ENCODE measurements around the gene SPACA1.
"Not testable (repeated sequence)": the region's sequence is repeated elsewhere in the genome, so short reads cannot be mapped to it uniquely, and the experiment has no call there.

SPACA1 gene, protein sequence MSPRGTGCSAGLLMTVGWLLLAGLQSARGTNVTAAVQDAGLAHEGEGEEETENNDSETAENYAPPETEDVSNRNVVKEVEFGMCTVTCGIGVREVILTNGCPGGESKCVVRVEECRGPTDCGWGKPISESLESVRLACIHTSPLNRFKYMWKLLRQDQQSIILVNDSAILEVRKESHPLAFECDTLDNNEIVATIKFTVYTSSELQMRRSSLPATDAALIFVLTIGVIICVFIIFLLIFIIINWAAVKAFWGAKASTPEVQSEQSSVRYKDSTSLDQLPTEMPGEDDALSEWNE

DNA sequence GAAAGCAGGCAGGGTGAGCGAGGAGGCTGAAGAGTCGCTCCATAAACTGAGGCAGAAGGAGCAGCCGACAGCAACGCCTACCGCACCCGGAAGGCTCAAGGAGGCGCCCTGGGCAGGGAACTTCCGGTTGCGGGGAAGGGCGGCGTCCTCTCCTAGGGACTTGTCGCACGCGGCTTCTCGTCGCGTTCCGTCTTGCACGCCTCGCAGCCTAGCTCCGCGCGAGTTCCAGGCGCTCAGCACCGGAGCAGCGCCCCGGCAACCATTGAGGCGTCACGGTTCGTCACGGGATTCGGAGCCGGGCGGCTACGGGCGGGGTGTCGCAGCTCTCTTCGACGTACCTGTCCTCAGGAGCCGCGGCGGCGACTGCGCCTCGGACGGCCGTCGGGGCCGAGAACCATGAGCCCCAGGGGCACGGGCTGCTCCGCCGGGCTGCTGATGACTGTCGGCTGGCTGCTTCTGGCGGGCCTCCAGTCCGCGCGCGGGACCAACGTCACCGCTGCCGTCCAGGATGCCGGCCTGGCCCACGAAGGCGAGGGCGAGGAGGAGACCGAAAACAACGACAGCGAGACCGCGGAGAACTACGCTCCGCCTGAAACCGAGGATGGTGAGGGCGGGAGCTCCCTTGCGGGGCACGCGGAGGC, at the start of gene SPACA1:
Gene SPACA1, plus strand, starts transcription at position 332 of the 641 bp plus-strand sequence. Its CDS starts 65 bp downstream, at position 397.
- no peak for DNase-seq

DNA sequence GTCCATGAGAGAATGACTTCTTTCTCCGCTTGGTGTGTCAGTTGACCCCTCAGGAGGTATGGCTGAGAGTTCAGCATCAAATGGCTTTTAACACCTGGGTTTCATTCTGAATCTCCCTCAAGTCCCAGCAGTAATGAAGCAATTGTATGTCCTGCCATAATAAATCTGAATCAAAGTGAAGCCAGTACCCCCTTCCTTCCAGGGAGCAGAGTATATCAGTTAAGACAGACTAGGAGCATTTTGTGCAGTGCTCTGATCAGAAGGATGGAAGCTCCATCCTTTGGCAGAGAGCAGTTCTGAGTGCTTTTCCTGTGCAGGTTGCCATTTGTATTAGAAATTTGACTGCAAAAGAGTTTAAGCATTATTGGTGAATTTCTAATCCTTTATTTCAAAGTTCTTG, 46.9 kb upstream of the SPACA1 start:
- no peak for DNase-seq

DNA sequence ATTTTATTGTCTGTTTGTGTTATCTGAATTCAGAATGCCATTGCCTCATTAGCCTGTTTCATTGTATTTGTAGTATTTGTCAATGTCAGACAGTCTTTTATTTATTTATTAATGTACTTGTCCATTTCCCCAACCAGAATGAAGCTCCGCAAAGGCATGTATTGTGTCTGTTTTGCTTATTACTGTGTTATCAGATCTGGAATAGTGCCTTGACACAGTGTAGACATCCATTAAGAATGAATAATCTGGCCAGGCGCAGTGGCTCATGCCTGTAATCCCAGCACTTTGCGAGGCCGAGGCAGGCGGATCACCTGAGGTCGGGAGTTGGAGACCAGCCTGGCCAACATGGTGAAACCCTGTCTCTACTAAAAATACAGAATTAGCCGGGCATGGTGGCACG, 46.4 kb upstream of the SPACA1 start:
- not testable (repeated sequence) for DNase-seq

DNA sequence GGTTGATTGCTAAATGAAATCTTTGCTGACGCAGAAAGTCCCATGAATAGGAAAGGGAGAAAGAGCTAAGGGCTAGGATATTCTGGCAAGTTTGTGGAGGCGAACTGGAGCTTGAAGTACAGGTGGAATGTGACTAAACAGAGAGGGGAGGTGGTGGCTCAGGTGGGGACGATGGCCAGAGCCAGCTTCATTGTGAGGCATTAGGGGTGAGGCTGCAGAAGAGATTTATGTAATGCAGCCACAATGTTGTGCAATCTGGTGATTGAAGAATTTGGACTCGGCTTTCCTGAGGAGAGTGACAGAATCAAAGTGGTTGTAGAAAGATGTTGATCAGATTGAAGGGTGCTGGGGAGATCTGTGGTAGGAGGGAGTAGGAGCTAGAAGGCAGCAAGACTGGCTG, 42.9 kb upstream of the SPACA1 start:
- no peak for DNase-seq

DNA sequence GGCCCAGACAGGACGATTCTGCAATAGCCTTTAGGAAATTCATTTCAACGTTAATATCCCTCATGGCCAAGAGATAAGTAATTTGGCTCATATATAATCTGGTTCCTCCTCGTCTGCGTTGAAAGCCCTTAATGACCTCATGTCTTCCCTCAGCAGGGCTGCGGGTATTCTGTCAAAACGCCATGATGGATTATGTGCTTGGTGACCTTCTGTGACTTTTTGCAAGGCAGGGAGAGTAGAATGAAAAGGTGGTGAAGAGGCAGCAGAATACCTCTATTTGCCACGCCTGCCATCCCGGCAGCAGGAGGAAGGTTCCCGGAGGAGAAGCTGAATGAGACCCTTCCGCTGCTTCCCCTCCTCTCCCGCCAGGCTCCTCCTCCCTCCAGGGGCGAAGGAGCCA, 41.1 kb upstream of the SPACA1 start:
- DNase-seq = no peak

DNA sequence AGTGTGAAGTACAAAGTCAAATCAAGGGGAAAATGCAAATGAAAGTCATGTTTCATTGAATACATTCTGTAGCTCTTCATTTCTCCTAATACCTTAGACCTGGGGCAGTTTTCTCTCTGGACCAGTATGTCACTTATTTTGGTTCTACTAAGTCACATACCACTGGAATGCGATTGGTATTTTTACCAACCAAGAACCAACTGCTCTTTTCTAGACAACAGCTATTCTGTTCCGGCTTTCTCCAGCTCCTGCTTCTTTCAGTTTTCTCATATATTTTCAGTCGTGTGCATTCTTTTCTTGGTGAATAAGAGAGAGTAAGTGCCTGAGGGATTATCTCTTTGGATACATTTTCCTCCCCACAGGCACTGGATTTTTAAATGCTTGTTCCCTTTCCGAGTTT, 39.2 kb upstream of the SPACA1 start:
- no peak for DNase-seq

DNA sequence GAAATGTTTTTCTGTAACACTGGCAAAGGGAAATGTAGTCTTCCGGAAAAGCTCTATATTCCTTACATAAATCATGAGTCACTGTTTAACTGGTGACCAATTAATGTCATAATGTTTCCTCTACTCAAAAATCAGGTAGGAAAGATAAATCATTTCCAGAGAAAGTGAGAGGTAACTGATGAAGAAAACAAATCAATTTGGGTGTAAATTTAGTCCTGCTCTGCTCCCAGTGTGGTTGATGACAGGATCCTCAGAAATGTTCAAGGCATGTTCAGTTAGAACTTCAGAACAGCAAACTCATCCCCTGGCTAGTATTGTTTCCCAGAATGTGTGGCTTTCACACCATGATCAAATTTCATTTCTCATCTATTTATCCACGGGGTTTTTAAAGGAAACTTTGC, 38.8 kb upstream of the SPACA1 start:
- DNase-seq = no peak

DNA sequence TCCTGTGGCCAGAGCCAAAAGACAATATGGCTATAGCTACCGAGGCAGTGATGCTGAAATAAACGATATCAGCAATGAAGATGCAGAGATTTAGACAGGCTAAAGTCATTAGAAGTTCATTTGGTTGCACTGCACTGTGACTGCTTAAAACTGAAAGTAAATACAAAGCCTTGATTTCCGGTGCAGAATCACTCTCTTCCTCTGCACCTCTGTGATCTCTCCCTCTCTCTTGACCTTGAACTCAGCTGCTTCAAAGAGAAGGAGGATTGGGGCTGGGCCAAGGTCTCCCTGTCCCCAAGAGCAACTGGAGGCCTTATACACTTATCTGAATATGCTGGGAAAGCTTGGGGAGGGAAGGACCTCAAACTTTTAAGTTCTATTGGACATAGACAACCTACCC, 34.6 kb upstream of the SPACA1 start:
- DNase-seq = peak; percentile 4

DNA sequence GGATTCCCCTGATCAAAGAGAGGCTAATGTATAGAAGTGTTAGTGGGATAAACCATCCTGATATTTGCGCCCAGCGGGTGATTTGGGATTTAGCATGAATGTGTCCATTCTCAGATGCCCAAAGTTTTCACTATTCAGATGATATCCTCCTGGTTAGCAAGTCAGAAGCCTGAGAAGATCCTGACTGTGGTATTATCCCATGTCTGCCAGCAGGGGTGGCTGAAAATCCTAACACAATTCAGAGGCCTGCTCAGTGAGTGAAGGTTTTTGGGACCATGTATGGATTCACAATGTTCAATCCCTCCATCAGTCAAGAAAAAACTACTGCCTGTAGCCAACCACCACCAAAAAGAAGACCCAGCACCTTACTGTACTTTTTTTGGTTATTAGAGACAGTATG, 34.1 kb upstream of the SPACA1 start:
- no peak for DNase-seq

DNA sequence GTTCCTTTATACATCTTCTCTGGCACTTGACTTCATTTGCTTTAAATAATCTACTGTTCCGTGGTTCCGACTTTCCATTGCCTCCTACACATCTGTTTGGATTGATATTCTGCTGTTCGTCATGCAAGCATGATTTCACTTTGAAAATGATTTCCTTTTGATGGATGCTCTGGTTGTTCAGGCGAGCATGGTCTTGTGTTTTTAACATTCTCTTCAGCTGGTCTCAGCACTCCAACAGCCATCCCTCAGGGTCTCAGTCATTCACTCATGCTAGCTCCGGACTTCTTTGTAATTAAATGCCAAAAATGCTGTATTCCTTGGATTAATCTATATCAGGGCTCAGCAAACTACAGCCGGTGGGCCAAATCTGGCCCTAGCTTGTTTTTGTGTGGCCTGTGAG, 27.2 kb upstream of the SPACA1 start:
- DNase-seq = no peak

DNA sequence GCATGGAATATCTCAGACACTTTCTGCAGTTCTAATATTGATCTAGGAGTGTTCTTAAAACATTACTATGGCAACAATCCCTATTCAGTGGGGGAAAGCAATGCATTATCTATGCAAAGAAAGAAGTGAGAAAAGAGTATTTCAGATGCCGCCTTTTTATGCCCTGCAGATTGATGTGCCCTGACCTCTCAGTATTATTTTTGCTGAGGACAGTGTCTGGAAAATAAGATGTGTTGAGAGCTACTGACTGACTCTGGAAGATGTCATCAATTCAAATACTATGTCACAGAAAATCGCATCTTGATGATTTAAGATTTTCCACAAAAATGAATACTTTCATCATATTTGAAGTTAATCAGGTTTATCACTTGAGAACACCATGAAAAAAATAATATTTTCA, 22.9 kb upstream of the SPACA1 start:
- no peak for DNase-seq

DNA sequence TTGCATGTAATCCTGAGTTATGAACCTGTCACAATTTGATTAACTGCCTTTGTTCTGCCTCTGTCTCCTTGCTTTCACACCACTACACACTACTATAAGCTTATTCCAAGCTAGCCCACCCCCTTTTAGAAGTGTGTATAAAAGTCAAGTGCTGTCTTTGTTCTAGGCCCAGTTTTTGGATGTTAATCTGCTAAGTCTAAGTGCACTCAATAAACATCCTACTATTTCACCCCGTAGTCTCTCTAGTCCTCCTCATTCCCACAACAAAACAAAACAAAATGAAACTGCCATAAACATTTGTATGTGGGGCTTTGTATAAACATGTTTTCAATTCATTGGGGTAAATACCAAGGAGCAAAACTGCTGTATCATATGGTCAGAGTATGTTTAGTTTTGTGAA, 16.1 kb upstream of the SPACA1 start:
- DNase-seq = no peak

DNA sequence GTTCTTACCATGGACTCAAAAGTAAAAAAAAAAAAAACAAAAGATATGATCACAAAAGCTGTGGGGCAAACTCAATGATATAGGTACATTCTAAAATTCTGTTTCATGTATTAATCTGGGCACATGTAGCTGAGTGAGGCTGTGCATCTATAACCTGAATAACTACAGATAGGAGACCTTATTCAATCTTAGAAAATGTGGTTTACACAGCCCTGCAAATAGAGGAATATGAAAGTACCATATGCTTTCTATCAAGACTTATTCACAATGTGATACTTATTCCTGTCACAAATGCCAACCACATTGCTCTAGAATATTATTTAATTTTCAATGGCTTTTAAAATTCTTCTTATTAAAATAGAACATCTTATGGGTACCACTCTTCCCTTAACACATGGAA, 3.1 kb upstream of the SPACA1 start:
- no peak for DNase-seq

DNA sequence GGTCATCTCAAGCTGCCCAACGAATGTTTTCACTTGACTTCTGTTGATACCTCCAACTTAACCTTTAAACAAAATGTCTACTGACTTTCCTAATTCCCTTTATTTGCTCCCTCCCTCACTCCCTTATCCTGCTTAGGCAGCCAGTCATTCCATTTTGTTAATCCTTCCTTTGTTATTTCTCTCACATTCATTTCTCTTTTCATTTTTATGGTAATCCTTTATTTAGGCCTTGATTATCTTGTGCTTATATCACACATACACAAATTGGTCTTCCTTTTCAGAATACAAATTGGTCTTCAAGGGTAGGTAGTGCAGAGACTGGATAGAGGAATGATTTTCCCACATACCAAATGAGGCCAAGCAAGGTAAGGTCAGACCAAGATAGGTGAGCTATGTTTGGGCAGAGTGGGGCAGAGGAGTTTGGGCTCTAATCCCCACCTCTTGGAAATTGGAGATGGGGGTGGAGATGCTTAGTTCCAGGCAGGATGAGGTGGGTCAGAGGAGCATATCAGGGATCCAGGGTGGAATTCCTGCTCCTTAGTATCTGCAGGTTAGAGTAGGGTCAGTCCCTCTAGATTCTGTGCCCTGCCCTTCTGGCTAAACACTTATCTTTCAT, 2.0 kb upstream of the SPACA1 start:
- DNase-seq = no peak

DNA sequence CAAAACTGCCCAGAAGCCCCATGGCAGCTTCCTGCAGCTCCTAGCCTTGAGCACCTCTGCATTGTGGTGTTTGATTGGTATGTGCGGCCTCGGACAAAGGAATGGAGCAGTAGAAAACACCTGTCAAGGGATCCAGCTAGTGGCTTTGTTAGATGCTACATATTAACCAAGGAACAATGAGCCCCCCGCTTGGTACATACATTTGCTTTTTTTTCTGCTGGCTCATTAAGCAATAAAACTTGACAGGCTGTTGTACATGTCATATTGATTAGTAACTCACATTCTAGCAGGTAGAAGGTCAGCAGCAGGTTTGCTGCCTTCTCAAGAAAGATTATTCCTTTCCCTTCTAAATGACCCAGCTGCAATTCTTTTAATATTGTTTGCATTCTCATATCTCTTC, 937 bp downstream of the SPACA1 start:
- DNase-seq = peak; percentile 55

DNA sequence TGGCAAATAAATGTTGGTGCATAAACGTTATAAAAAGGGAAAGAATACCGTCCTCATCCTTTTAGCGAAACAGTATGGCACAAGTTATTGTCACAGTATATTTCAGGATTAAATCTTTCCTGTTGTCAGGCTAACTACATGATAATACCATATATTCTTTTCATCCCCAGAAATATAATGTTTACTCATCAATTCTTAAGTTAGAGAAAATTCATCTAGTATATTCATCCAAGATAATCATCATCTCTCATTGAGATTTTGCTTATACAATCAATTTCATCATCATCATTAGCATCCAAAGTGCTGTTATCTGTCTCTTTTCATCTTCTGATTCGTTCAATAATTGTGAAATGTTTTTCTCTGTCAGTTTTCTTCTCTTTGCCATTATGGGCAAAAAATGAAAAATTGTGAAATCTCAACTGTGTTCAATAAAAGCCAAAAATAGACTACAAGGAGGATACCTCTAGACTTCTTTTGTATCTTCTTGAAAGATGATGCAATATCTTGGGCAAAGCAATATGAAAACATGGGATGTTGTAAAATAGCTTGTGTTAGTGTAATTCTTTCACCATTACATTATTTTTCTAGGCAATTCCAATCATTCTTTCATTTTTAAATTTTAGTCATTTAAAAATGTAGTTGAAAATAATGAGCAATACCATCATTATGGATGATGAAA, 2.6 kb downstream of the SPACA1 start:
- no peak for DNase-seq

DNA sequence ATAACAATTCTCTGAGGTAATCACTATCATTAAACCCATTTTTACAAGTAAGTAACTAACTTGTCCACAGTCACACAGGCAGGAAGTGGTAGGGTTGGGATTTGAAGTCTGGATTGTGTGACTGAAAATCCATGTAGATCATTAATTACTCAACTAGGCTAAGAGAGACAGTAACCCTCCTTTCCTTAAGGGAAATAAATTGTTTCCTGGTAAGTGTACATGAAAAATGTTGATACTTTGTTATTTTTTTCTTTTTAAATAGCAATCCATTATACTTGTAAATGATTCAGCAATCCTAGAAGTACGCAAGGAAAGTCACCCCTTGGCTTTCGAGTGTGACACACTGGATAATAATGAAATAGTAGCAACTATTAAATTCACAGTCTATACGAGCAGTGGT, 11.6 kb downstream of the SPACA1 start:
- no peak for DNase-seq

DNA sequence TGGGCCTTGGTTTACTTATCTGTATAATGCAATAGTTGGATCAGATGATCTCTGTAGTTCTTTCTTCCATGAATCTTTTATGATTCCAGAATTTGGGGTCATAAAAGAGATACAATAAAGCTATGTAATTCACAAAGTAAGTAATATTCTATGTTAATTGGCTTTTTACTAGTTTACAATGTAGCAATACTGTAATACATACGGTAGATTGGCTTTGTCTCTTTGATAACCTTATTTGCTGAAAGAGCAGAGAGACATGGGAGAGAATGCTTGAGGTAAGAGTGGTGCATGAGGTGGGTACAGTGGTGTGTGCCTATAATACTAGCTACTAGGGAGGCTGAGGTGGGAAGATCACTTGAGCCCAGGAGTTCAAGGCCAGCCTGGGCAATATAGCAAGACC, 14.7 kb downstream of the SPACA1 start:
- no peak for DNase-seq

DNA sequence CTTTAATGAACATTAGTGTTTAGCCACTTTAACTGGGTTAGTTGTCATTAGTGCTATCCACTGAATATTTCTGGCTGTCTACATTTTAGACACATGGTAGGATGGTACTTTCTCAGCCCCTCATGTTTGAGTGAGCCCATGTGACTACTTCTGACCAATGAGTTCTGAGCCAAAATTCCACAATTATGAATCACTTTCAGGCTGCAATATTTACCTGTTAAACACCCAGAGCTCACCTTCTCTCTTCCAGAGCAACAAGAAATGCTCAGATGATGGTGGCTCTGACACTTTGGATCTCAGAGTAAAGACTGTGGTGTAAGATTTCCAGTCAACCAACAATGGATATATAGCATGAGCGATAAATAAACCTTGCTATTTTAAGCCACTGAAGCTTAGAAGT, 24.8 kb downstream of the SPACA1 start:
- no peak for DNase-seq

DNA sequence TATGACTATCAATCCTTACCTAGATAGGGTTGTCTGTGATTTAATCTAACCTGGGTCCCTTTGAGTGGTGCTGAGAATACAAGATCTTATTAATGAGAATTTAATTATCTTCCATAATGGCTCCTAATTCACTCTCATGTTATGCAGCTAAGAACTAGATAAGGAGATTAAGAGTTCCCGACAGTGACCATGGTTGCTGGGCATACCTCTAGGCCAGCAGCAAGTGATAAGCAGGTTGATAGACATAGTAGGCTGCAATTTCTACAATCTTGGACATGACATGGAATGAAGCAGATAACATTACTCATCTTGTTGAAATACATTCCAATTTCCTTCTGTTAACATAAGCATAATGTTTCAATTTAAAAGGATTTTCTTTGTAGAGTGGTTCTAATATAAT, 27.1 kb downstream of the SPACA1 start:
- no peak for DNase-seq

DNA sequence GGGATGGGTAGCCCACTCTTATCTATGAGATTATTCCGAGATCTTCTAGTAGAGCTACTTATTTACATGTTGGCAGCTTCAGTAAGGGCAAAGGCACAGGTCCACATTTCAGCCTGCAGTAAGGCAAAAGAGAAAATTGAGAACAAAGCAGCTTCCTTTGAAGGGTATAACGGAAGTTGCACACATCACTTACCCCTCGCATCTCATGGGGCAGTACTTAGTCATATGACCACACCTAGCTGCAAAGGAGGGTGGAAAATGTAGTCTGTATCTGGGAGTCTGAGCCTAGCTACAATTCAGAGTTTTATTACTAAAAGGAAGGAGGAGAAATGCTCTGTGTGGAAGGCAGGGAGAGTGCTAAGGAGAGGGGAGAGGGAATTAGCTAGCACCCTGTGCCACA, 29.7 kb downstream of the SPACA1 start:
- DNase-seq = no peak

DNA sequence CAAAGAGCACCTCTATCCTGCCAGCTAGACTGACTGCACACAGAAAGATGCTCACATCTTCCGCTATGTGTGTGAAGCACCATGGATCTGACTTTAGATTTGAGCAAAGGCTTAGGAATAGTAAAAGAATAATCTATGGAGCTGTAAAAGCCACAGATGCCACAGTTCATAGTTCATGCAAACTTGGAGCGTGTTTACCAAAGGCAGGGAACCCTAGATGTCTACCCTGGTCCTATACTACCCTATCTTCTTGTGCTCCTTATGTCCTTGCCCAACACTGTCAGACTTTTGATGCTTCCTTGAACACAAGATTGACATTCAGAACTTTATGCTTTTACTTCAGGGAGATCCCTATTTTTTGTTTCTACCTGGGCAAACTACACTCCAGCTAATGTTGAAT, 39.2 kb downstream of the SPACA1 start:
- DNase-seq = no peak

DNA sequence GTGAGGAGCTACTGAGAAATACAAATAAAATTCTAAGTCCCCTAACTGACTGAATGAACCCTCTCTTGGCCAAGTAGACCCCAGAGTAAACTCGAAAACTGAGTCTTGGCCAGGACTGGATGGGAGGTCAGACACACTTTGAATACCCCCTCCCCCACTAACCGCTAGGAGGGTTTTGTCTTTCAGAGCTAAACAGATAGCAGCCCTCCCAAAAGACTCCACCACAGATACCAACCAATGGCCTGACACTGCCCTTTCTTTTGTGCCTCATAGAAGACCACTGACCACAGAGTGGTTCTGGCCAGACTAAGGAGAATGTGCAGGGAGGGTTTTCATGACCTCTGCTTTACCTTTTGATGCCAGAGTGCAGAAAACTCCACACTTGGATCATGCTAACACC, 42.1 kb downstream of the SPACA1 start:
- no peak for DNase-seq

DNA sequence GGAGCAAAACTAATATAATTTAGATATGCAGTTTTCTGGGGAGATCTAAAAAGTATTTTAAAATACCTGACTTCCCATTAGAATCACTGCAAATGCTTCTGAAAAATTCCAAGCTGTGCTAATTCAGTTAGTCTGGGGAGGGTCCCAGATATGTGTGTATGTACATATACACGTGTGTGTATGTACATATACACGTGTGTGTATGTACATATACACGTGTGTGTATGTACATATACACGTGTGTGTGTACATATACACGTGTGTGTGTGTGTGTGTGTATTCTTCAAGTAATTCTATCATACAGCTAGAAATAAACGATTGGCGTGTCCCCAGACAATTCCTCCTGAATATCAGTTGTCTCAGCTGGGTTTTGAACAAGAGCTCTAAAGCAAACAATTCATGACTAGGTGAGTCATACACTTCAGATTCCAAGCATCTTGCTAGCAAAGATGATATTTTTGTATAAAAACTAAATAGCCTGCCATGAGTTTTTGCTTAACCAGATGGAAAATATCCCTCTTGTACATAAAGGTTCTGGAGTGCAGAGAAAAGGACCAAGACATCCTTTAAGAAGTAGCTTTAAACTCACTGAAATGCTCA, 58.2 kb downstream of the SPACA1 start:
- no peak for DNase-seq

Data from NCI-H345 (cell line).